Activated B cell treated with CpG ODN at 0.5 μM for 24 hours (primary cell): ENCODE measurements around the gene MTRR. TPM values are rescaled to one million over a fixed set of nuclear protein-coding genes. Genes with fewer than 3 reads are reported as not detected.
A peak's percentile ranks its signal among the peaks of the same experiment; 100 is the strongest.

ENCODE experiments used
- ATAC-seq: fragments of 200-7000 bp; cut with Tn5 transposase; one replicate; pipeline ENCODE4 v1.10.0; 2021; ENCODE audit warnings: low read depth, mild to moderate bottlenecking, moderate library complexity
- CTCF ChIA-PET: fragments of 350-600 bp; sonication (Branson Sonifier 250); formaldehyde crosslinking; loops from one replicate; lab custom pipeline; 2021; ENCODE audit warnings: antibody characterized with exemption; lab: Charles Lee
- POLR2A ChIA-PET: fragments of 350-600 bp; sonication (Branson Sonifier 250); formaldehyde crosslinking; loops from one replicate; lab custom pipeline; 2021; ENCODE audit warnings: antibody characterized with exemption; lab: Charles Lee
- DNase-seq: peaks from one replicate; pipeline ENCODE4 v3.0.0; 2022
- H3K27ac Mint-ChIP-seq: one replicate; pipeline ENCODE4 v1.8.0; 2020; ENCODE audit warnings: mixed read lengths
- H3K27me3 Mint-ChIP-seq: one replicate; pipeline ENCODE4 v1.8.0; 2021; ENCODE audit warnings: mixed read lengths
- H3K36me3 Mint-ChIP-seq: one replicate; pipeline ENCODE4 v1.8.0; 2021; ENCODE audit warnings: low read depth, mixed read lengths
- H3K4me1 Mint-ChIP-seq: one replicate; pipeline ENCODE4 v1.8.0; 2021; ENCODE audit warnings: mixed read lengths
- H3K4me3 Mint-ChIP-seq: one replicate; pipeline ENCODE4 v1.8.0; 2020; ENCODE audit warnings: mild to moderate bottlenecking, mixed read lengths
- H3K9me3 Mint-ChIP-seq: one replicate; pipeline ENCODE4 v1.8.0; 2020; ENCODE audit warnings: mixed read lengths
- intact Hi-C: fragments of 100-400 bp; cut with micrococcal nuclease; formaldehyde crosslinking; loops from one replicate; pipeline ENCODE4 v1.15.1; 2024
- total RNA-seq: library from RNA; stranded (reverse); gene quantifications from 2 replicates; pipeline ENCODE4 v1.2.3, GENCODE V29; 2022
- TF ChIP-seq, protein P1 (sequence below): fragments of 200-600 bp; IDR thresholded peaks from one replicate; pipeline ENCODE4 v1.8.0; 2022; ENCODE audit warnings: antibody characterized with exemption, mild to moderate bottlenecking

MTRR gene
- 54.8 and 70.7 TPM in 2 replicates for total RNA-seq

DNA sequence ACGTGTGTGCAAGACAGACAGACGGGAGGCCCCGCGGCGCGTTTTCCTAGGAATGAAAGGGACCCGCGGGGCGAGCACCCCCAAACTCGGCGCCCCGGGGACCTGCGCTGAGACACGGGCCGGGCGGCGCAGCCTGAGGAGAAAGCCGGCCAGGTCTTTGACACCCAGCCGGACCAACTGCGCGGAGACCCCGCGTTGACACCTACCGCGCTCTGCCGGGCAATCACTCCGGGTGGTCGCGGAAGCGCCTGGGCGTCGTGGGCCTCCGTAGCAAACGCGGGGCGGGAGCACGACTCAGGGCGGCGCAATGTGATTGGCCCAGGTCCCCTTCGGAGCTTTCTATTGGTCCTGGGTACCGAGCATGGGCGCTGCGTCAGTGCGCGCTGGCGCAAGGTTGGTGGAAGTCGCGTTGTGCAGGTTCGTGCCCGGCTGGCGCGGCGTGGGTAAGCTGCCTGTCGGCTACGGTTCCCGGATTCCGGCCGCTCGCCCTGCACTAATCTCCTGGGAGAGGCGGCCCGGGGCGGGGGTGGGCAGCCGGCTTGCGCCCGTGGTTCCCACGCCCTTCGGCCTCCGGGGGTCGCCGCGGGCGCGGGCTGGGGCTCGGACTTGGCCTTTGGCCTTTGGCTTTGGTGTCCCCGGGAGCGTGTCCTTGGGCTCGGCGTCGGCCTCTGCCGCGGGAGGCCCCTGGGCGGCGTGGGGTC is at the start of gene MTRR, which contains the start of gene FASTKD3:
TSS of gene MTRR (plus strand) at position 376 of the 701 bp plus-strand sequence. CDS start 1,647 bp downstream, outside the sequence.
TSS of gene FASTKD3 (minus strand) at position 259 of the 701 bp plus-strand sequence. CDS start 948 bp downstream, outside the sequence.
- H3K4me1 Mint-ChIP-seq, result peaks cover 62% of the 10 kb centered on the region
- peak within 1 kb of the TSS; percentile 89 for H3K4me3 Mint-ChIP-seq
- DNase-seq (peak; percentile 80), ATAC-seq (peak; percentile 99)
- CTCF ChIA-PET, result interaction anchor here (2.3 kb wide), 1 partner anchor 18 kb away, joined by 10 read pairs; no protein-coding TSS in a partner anchor
- POLR2A ChIA-PET, result interaction anchor here (0.5 to 1.8 kb wide), 9 partner anchors 9 to 1236 kb away, joined by 3 to 12 read pairs (median 5); partner anchors contain the start of genes CFAP90, NSUN2 and SRD5A1
- H3K27me3 Mint-ChIP-seq, result no peaks in the 10 kb centered on the region
- no peaks in the 10 kb centered on the region for H3K9me3 Mint-ChIP-seq
- peak within 1 kb of the TSS; percentile 65 for H3K27ac Mint-ChIP-seq
- intact Hi-C loops, result loop anchor here (1.0 to 5.0 kb wide), 5 partner anchors 19 to 1492 kb away; partner anchors contain the start of genes MED10, NSUN2 and SRD5A1
- TF ChIP-seq, protein P1, sequence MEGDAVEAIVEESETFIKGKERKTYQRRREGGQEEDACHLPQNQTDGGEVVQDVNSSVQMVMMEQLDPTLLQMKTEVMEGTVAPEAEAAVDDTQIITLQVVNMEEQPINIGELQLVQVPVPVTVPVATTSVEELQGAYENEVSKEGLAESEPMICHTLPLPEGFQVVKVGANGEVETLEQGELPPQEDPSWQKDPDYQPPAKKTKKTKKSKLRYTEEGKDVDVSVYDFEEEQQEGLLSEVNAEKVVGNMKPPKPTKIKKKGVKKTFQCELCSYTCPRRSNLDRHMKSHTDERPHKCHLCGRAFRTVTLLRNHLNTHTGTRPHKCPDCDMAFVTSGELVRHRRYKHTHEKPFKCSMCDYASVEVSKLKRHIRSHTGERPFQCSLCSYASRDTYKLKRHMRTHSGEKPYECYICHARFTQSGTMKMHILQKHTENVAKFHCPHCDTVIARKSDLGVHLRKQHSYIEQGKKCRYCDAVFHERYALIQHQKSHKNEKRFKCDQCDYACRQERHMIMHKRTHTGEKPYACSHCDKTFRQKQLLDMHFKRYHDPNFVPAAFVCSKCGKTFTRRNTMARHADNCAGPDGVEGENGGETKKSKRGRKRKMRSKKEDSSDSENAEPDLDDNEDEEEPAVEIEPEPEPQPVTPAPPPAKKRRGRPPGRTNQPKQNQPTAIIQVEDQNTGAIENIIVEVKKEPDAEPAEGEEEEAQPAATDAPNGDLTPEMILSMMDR, result no peak
- H3K36me3 Mint-ChIP-seq, result peaks cover 57% of the 10 kb centered on the region

- ChIA-PET CTCF (no interaction called here), POLR2A (no interaction called here)
- no peaks in the 10 kb centered on the region for H3K36me3 Mint-ChIP-seq
- no peak overlapping the region for H3K4me3 Mint-ChIP-seq
- H3K4me1 Mint-ChIP-seq, result no peaks in the 10 kb centered on the region
- no peaks in the 10 kb centered on the region for H3K9me3 Mint-ChIP-seq
- H3K27me3 Mint-ChIP-seq, result peaks cover 3% of the 10 kb centered on the region
- intact Hi-C loops, result no loop called here
- DNase-seq, result no peak
- ATAC-seq, result no peak
- H3K27ac Mint-ChIP-seq, result no peak overlapping the region
- TF ChIP-seq, protein P1, result no peak
Measured at GRCh38 chr5:7822449-7822848, 46.5 kb upstream of the MTRR start.

- Mint-ChIP-seq H3K4me3 (no peak overlapping the region), H3K9me3 (no peaks in the 10 kb centered on the region), H3K36me3 (no peaks in the 10 kb centered on the region), H3K27ac (no peak overlapping the region), H3K4me1 (no peaks in the 10 kb centered on the region), H3K27me3 (peaks cover 3% of the 10 kb centered on the region)
- ChIA-PET POLR2A (no interaction called here), CTCF (no interaction called here)
- ATAC-seq, result no peak
- TF ChIP-seq, protein P1, result no peak
- no peak for DNase-seq
- intact Hi-C loops, result no loop called here
Measured at GRCh38 chr5:7823594-7823993, 45.4 kb upstream of the MTRR start.

- TF ChIP-seq, protein P1, result no peak
- POLR2A ChIA-PET, result no interaction called here
- CTCF ChIA-PET, result no interaction called here
- peaks cover 3% of the 10 kb centered on the region for H3K27me3 Mint-ChIP-seq
- no peaks in the 10 kb centered on the region for H3K4me1 Mint-ChIP-seq
- H3K9me3 Mint-ChIP-seq, result no peaks in the 10 kb centered on the region
- H3K27ac Mint-ChIP-seq, result no peak overlapping the region
- DNase-seq (no peak), ATAC-seq (no peak)
- intact Hi-C loops, result no loop called here
- H3K4me3 Mint-ChIP-seq, result no peak overlapping the region
- no peaks in the 10 kb centered on the region for H3K36me3 Mint-ChIP-seq
Measured at GRCh38 chr5:7824995-7825394, 44.0 kb upstream of the MTRR start.

GRCh38 chr5:7825630-7826029 is 43.3 kb upstream of the MTRR start:
- H3K36me3 Mint-ChIP-seq, result no peaks in the 10 kb centered on the region
- ChIA-PET POLR2A (no interaction called here), CTCF (no interaction called here)
- H3K4me1 Mint-ChIP-seq, result no peaks in the 10 kb centered on the region
- TF ChIP-seq, protein P1, result no peak
- DNase-seq (no peak), ATAC-seq (no peak)
- no peak overlapping the region for H3K4me3 Mint-ChIP-seq
- H3K27me3 Mint-ChIP-seq, result peaks cover 3% of the 10 kb centered on the region
- intact Hi-C loops, result no loop called here
- H3K27ac Mint-ChIP-seq, result no peak overlapping the region
- no peaks in the 10 kb centered on the region for H3K9me3 Mint-ChIP-seq
